Fibroblast of the conjunctiva (primary cell): ENCODE data around the gene YPEL1.
"Not testable (repeated sequence)": the region's sequence is repeated elsewhere in the genome, so short reads cannot be mapped to it uniquely, and the experiment has no call there.

Source experiments
- DNase-seq: peaks from one replicate; pipeline ENCODE4 v3.0.0-alpha.2; 2010; ENCODE audit warnings: low read depth

Gene YPEL1

GRCh38 chr22:21753374-21754111 lies 17.9 kb upstream of the YPEL1 start:
- no peak for DNase-seq

- DNase-seq: no peak
Measured at GRCh38 chr22:21752276-21752675, 16.7 kb upstream of the YPEL1 start.

GRCh38 chr22:21745948-21746347 lies 10.4 kb upstream of the YPEL1 start:
- no peak for DNase-seq

GRCh38 chr22:21744917-21745316 lies 9.3 kb upstream of the YPEL1 start:
- DNase-seq: not testable (repeated sequence)

GRCh38 chr22:21741790-21742189 lies 6.2 kb upstream of the YPEL1 start:
- no peak for DNase-seq

- no peak for DNase-seq
Measured at GRCh38 chr22:21741059-21741458, 5.5 kb upstream of the YPEL1 start.

GRCh38 chr22:21739828-21740377 lies 4.3 kb upstream of the YPEL1 start:
- no peak for DNase-seq

- no peak for DNase-seq
Measured at GRCh38 chr22:21738966-21739365, 3.4 kb upstream of the YPEL1 start.

GRCh38 chr22:21738081-21738480 lies 2.5 kb upstream of the YPEL1 start:
- DNase-seq: no peak

GRCh38 chr22:21736948-21737347 lies 1.4 kb upstream of the YPEL1 start:
- no peak for DNase-seq

- DNase-seq: no peak
Measured at GRCh38 chr22:21736084-21736642, 569 bp upstream of the YPEL1 start.

- DNase-seq: no peak
Measured at GRCh38 chr22:21734540-21735199, 924 bp downstream of the YPEL1 start.

- no peak for DNase-seq
Measured at GRCh38 chr22:21731503-21731902, 4.1 kb downstream of the YPEL1 start.

- DNase-seq: no peak
Measured at GRCh38 chr22:21730535-21731308, 4.9 kb downstream of the YPEL1 start.

GRCh38 chr22:21729184-21729583 lies 6.4 kb downstream of the YPEL1 start:
- DNase-seq: not testable (repeated sequence)

- no peak for DNase-seq
Measured at GRCh38 chr22:21728270-21728669, 7.3 kb downstream of the YPEL1 start.

GRCh38 chr22:21727768-21728167 lies 7.8 kb downstream of the YPEL1 start:
- DNase-seq: no peak

- no peak for DNase-seq
Measured at GRCh38 chr22:21727159-21727558, 8.4 kb downstream of the YPEL1 start.

GRCh38 chr22:21726650-21727049 lies 8.9 kb downstream of the YPEL1 start:
- no peak for DNase-seq

GRCh38 chr22:21725956-21726649 lies 9.5 kb downstream of the YPEL1 start:
- DNase-seq: no peak

- not testable (repeated sequence) for DNase-seq
Measured at GRCh38 chr22:21724496-21724895, 11.1 kb downstream of the YPEL1 start.
